Inferior parietal cortex (tissue), 1 donor: ENCODE data around the gene KTN1.

Experiments used
- DNase-seq: peaks from one replicate; pipeline ENCODE4 v3.0.0-alpha.2; 2016; ENCODE audit errors: extremely low spot score

Gene KTN1

GRCh38 chr14:55681096-55681495 is 101.1 kb downstream of the KTN1 start:
- no peak for DNase-seq

- no peak for DNase-seq
These were observed 105.1 kb downstream of the KTN1 start for GRCh38 chr14:55684956-55685584.

- no peak for DNase-seq
These were observed 106.7 kb downstream of the KTN1 start for GRCh38 chr14:55686713-55687112.

GRCh38 chr14:55688566-55688965 is 108.6 kb downstream of the KTN1 start:
- no peak for DNase-seq

- DNase-seq, result no peak
These were observed 110.2 kb downstream of the KTN1 start for GRCh38 chr14:55689981-55690871.

- no peak for DNase-seq
These were observed 111.7 kb downstream of the KTN1 start for GRCh38 chr14:55691659-55692058.

- no peak for DNase-seq
These were observed 113.9 kb downstream of the KTN1 start for GRCh38 chr14:55693904-55694303.

- no peak for DNase-seq
These were observed 117.4 kb downstream of the KTN1 start for GRCh38 chr14:55697414-55697861.

GRCh38 chr14:55698051-55698450 is 118.0 kb downstream of the KTN1 start:
- DNase-seq, result no peak

- DNase-seq, result no peak
These were observed 119.4 kb downstream of the KTN1 start for GRCh38 chr14:55699131-55700057.

- no peak for DNase-seq
These were observed 121.6 kb downstream of the KTN1 start for GRCh38 chr14:55701638-55702037.

GRCh38 chr14:55702511-55702910 is 122.5 kb downstream of the KTN1 start:
- no peak for DNase-seq

GRCh38 chr14:55704654-55705053 is 124.6 kb downstream of the KTN1 start:
- DNase-seq, result no peak

GRCh38 chr14:55705651-55706364 is 125.8 kb downstream of the KTN1 start:
- no peak for DNase-seq

GRCh38 chr14:55706365-55706684 is 126.3 kb downstream of the KTN1 start:
- DNase-seq, result no peak

- DNase-seq, result no peak
These were observed 126.9 kb downstream of the KTN1 start for GRCh38 chr14:55706893-55707292.

- peak; percentile 58 for DNase-seq
These were observed 127.4 kb downstream of the KTN1 start for GRCh38 chr14:55707365-55707804.

GRCh38 chr14:55710506-55711041 is 130.6 kb downstream of the KTN1 start:
- DNase-seq, result no peak

GRCh38 chr14:55711175-55711811 is 131.3 kb downstream of the KTN1 start:
- DNase-seq, result no peak

GRCh38 chr14:55712491-55712890 is 132.5 kb downstream of the KTN1 start:
- no peak for DNase-seq

- no peak for DNase-seq
These were observed 133.5 kb downstream of the KTN1 start for GRCh38 chr14:55713486-55713885.
